OCI-LY7 (cell line): ENCODE results near the gene TRIP13. TPM values are rescaled to one million over a fixed set of nuclear protein-coding genes. Genes with fewer than 3 reads are reported as not detected.

ENCODE experiments used
- BruUV-seq: library from RNA; stranded (reverse); fragments of 400-500 nt; replicated peaks from 2 replicates; lab custom pipeline; 2021; lab: Mats Ljungman, UMichigan
- CTCF ChIA-PET: fragments of 300-600 bp; sonication (Branson Sonifier 250); formaldehyde crosslinking; loops from one replicate; lab custom pipeline; 2022; ENCODE audit warnings: antibody characterized with exemption; ENCODE audit not compliant: unreplicated experiment; lab: Charles Lee
- POLR2A ChIA-PET: fragments of 300-600 bp; sonication (Branson Sonifier 250); formaldehyde crosslinking; loops from one replicate; lab custom pipeline; 2022; ENCODE audit warnings: antibody characterized with exemption; lab: Charles Lee
- DNase-seq: peaks from one replicate; pipeline ENCODE4 v3.0.0-alpha.2; 2015; ENCODE audit warnings: low spot score
- H2AFZ ChIP-seq: fragments of 200-600 bp; sonication (generic), shearing (Covaris generic); 2 replicates; pipeline ENCODE4 v1.6.1; 2014; ENCODE audit warnings: mild to moderate bottlenecking, antibody characterized with exemption, low read length, moderate library complexity
- H3K27ac ChIP-seq: fragments of 200-600 bp; sonication (generic); 2 replicates; pipeline ENCODE4 v1.5.1; 2014; ENCODE audit warnings: mixed run types, low read depth, mild to moderate bottlenecking, moderate library complexity, low read length, inconsistent platforms; ENCODE audit not compliant: poor library complexity, severe bottlenecking
- H3K36me3 ChIP-seq: fragments of 200-600 bp; sonication (generic); 2 replicates; pipeline ENCODE4 v1.6.1; 2014; ENCODE audit warnings: mild to moderate bottlenecking, antibody characterized with exemption, low read length, moderate library complexity, mixed read lengths; ENCODE audit not compliant: insufficient read depth
- H3K4me1 ChIP-seq: fragments of 200-600 bp; sonication (generic); 2 replicates; pipeline ENCODE4 v1.5.1; 2014; ENCODE audit warnings: mild to moderate bottlenecking, low read length; ENCODE audit not compliant: insufficient read depth, poor library complexity, severe bottlenecking
- H3K4me2 ChIP-seq: fragments of 200-600 bp; sonication (generic); 2 replicates; pipeline ENCODE4 v1.6.1; 2014; ENCODE audit warnings: mild to moderate bottlenecking, low read length
- H3K4me3 ChIP-seq: fragments of 200-600 bp; sonication (generic); 2 replicates; pipeline ENCODE4 v1.5.1; 2014; ENCODE audit warnings: mild to moderate bottlenecking, low read depth, low read length; ENCODE audit not compliant: poor library complexity, severe bottlenecking
- H3K79me2 ChIP-seq: fragments of 200-600 bp; sonication (generic); 2 replicates; pipeline ENCODE4 v1.6.1; 2016; ENCODE audit warnings: low read depth, mild to moderate bottlenecking, low read length, moderate library complexity, mixed read lengths; ENCODE audit not compliant: insufficient read depth
- H3K9me2 ChIP-seq: fragments of 200-600 bp; sonication (generic); 2 replicates; pipeline ENCODE4 v1.6.1; 2016; ENCODE audit warnings: mild to moderate bottlenecking, low read length, mixed read lengths; ENCODE audit not compliant: insufficient read depth
- H3K9me3 ChIP-seq: fragments of 200-600 bp; sonication (generic); 2 replicates; pipeline ENCODE4 v1.6.1; 2014; ENCODE audit warnings: mild to moderate bottlenecking, mixed run types, low read length, mixed read lengths
- H4K20me1 ChIP-seq: fragments of 200-600 bp; sonication (generic); 2 replicates; pipeline ENCODE4 v1.6.1; 2014; ENCODE audit warnings: mild to moderate bottlenecking, antibody characterized with exemption, low read length, moderate library complexity, mixed read lengths; ENCODE audit not compliant: insufficient read depth
- CTCF ChIP-seq: fragments of 200-600 bp; sonication (generic); conservative IDR thresholded peaks from 2 replicates; pipeline ENCODE4 v1.5.1; 2014; ENCODE audit warnings: mild to moderate bottlenecking, antibody characterized with exemption, low read length, moderate library complexity, mixed read lengths
- EZH2phosphoT487 ChIP-seq: fragments of 200-600 bp; sonication (generic); IDR thresholded peaks from 2 replicates; pipeline ENCODE4 v1.6.1; 2018; ENCODE audit warnings: low read depth, borderline replicate concordance, mild to moderate bottlenecking, mixed run types, antibody characterized with exemption, low read length, moderate library complexity, mixed read lengths
- intact Hi-C: fragments of 100-400 bp; cut with micrococcal nuclease; formaldehyde crosslinking; loops from one replicate; pipeline ENCODE4 v1.10.0; 2022; ENCODE audit not compliant: unreplicated experiment
- total RNA-seq, 2 experiments: library from RNA; depleted of rRNA in 1 of 2; stranded (reverse); fragments of >200 nt in 1 of 2; shearing (Covaris generic) in 1 of 2; gene quantifications; 2 replicates each; pipeline ENCODE4 v1.2.3, GENCODE V29; 2014 to 2022

Gene TRIP13
- total RNA-seq, 2 experiments from 2014 or later = 46.6 to 59.4 TPM

- Histone ChIP-seq H3K4me2 (no peak overlapping the region), H3K4me3 (no peak overlapping the region), H3K4me1 (no peaks in the 10 kb centered on the region), H3K79me2 (no peaks in the 10 kb centered on the region), H3K9me2 (no peaks in the 10 kb centered on the region), H3K36me3 (peaks cover 21% of the 10 kb centered on the region), H3K9me3 (no peaks in the 10 kb centered on the region), H4K20me1 (no peaks in the 10 kb centered on the region), H2AFZ (no peak overlapping the region), H3K27ac (no peak overlapping the region)
- ChIA-PET CTCF (no interaction called here), POLR2A (no interaction called here)
- intact Hi-C loops = no loop called here
- TF ChIP-seq EZH2phosphoT487 = no peak
- no peak for TF ChIP-seq CTCF
- BruUV-seq = no TSS peak
- DNase-seq = no peak
Observed at GRCh38 chr5:858726-859125, 34.0 kb upstream of the TRIP13 start.

- Histone ChIP-seq H3K9me3 (no peaks in the 10 kb centered on the region), H3K9me2 (no peaks in the 10 kb centered on the region), H3K79me2 (no peaks in the 10 kb centered on the region), H4K20me1 (no peaks in the 10 kb centered on the region), H3K4me3 (no peak overlapping the region), H3K27ac (no peak overlapping the region), H2AFZ (no peak overlapping the region), H3K4me1 (no peaks in the 10 kb centered on the region), H3K4me2 (no peak overlapping the region), H3K36me3 (peaks cover 28% of the 10 kb centered on the region)
- intact Hi-C loops = no loop called here
- ChIA-PET POLR2A (no interaction called here), CTCF (no interaction called here)
- no TSS peak for BruUV-seq
- no peak for TF ChIP-seq EZH2phosphoT487
- no peak for TF ChIP-seq CTCF
- DNase-seq = no peak
Observed at GRCh38 chr5:859391-859790, 33.3 kb upstream of the TRIP13 start.

- ChIA-PET CTCF (no interaction called here), POLR2A (no interaction called here)
- H4K20me1 ChIP-seq = no peaks in the 10 kb centered on the region
- TF ChIP-seq EZH2phosphoT487 (no peak), CTCF (no peak)
- intact Hi-C loops = no loop called here
- H3K4me3 ChIP-seq = no peak overlapping the region
- H2AFZ ChIP-seq = no peak overlapping the region
- DNase-seq = no peak
- no peaks in the 10 kb centered on the region for H3K9me3 ChIP-seq
- no peak overlapping the region for H3K4me2 ChIP-seq
- no peaks in the 10 kb centered on the region for H3K4me1 ChIP-seq
- BruUV-seq = no TSS peak
- no peaks in the 10 kb centered on the region for H3K79me2 ChIP-seq
- no peak overlapping the region for H3K27ac ChIP-seq
- no peaks in the 10 kb centered on the region for H3K9me2 ChIP-seq
- peaks cover 32% of the 10 kb centered on the region for H3K36me3 ChIP-seq
Observed at GRCh38 chr5:859798-860296, 32.8 kb upstream of the TRIP13 start.
